Subcutaneous adipose tissue (tissue), 4 donors: ENCODE data around the gene NFKBIB. TPM values are rescaled to one million over a fixed set of nuclear protein-coding genes. Genes with fewer than 3 reads are reported as not detected.

Source experiments
- CTCF ChIP-seq: fragments of 450-650 bp; IDR thresholded peaks from one replicate; pipeline ENCODE4 v1.5.1; 2016; ENCODE audit warnings: low read depth, mild to moderate bottlenecking, control low read depth, antibody characterized with exemption, moderate library complexity
- total RNA-seq, 4 donors: library from RNA; depleted of rRNA; stranded (reverse); fragments of >200 nt; gene quantifications; one replicate each; pipeline ENCODE4 v1.1.0, GENCODE V29; 2016

Gene NFKBIB
- total RNA-seq, 4 donors from 2014 or later, result 6.5 to 24.3 (median 16.5) TPM

- TF ChIP-seq CTCF, result no peak
These were observed 31.2 kb downstream of the NFKBIB start, which contains the start of gene MRPS12 for GRCh38 chr19:38930776-38931520. Gene MRPS12, plus strand, starts transcription at chr19:38930944. Its CDS starts 351 bp downstream, at chr19:38931295.

GRCh38 chr19:38931521-38931793 lies 31.7 kb downstream of the NFKBIB start:
- TF ChIP-seq CTCF, result no peak

- no peak for TF ChIP-seq CTCF
These were observed 32.8 kb downstream of the NFKBIB start for GRCh38 chr19:38932425-38933179.

GRCh38 chr19:38933544-38933943 lies 33.8 kb downstream of the NFKBIB start:
- no peak for TF ChIP-seq CTCF

GRCh38 chr19:38939957-38940356 lies 40.2 kb downstream of the NFKBIB start:
- no peak for TF ChIP-seq CTCF

- TF ChIP-seq CTCF, result no peak
These were observed 42.2 kb downstream of the NFKBIB start for GRCh38 chr19:38941979-38942378.

GRCh38 chr19:38942471-38943181 lies 42.9 kb downstream of the NFKBIB start:
- TF ChIP-seq CTCF, result no peak
